LNCAP (cell line): Measurements from ENCODE around the gene MORC4.

Source experiments
- TF ChIP-seq, protein P1 (sequence below): fragments of 450-650 bp; IDR thresholded peaks from 2 replicates; pipeline ENCODE4 v1.5.1; 2017; ENCODE audit warnings: mild to moderate bottlenecking

MORC4 gene

DNA sequence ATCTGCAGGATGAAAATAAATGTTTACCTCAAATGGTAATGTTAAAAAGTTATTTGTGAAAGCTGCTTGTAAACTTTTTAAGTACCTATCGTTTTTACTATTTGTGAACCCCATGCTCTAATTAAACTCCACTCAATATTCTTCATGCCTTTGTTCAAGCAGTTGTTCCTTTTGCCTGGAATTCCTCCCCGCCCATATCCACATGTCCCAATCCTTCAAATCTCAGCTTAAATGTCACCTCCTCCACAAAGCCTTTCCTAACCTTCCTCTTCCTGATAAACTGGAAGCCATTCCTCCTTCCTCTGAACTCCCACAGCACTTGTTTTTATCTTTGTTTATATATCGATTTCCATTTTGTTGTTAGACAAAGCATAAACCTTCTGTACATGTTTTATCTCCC lies 2.4 kb downstream of the MORC4 start:
- TF ChIP-seq, protein P1, sequence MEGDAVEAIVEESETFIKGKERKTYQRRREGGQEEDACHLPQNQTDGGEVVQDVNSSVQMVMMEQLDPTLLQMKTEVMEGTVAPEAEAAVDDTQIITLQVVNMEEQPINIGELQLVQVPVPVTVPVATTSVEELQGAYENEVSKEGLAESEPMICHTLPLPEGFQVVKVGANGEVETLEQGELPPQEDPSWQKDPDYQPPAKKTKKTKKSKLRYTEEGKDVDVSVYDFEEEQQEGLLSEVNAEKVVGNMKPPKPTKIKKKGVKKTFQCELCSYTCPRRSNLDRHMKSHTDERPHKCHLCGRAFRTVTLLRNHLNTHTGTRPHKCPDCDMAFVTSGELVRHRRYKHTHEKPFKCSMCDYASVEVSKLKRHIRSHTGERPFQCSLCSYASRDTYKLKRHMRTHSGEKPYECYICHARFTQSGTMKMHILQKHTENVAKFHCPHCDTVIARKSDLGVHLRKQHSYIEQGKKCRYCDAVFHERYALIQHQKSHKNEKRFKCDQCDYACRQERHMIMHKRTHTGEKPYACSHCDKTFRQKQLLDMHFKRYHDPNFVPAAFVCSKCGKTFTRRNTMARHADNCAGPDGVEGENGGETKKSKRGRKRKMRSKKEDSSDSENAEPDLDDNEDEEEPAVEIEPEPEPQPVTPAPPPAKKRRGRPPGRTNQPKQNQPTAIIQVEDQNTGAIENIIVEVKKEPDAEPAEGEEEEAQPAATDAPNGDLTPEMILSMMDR = no peak

- TF ChIP-seq, protein P1 = no peak
These were observed 4.3 kb downstream of the MORC4 start for GRCh38 chrX:106995678-106996077.

DNA sequence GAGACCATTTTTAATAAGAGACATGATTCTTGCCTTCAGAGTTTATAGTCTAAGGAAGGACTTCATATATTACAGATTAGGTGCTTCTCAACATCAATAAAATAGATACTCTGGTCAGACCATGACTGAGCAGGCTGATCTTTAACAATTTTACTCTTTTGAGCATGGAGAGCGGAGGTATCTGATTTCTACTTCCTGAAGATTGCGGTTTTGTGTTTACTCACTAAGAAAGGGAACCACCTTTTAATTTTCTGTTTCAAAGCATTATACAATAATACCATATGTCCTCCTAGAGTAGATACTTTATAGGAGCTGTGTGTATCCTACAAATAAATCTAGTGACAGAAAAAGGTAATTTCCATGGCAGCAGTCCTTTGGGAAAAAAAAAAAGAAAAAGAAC lies 12.5 kb downstream of the MORC4 start:
- TF ChIP-seq, protein P1 = no peak

DNA sequence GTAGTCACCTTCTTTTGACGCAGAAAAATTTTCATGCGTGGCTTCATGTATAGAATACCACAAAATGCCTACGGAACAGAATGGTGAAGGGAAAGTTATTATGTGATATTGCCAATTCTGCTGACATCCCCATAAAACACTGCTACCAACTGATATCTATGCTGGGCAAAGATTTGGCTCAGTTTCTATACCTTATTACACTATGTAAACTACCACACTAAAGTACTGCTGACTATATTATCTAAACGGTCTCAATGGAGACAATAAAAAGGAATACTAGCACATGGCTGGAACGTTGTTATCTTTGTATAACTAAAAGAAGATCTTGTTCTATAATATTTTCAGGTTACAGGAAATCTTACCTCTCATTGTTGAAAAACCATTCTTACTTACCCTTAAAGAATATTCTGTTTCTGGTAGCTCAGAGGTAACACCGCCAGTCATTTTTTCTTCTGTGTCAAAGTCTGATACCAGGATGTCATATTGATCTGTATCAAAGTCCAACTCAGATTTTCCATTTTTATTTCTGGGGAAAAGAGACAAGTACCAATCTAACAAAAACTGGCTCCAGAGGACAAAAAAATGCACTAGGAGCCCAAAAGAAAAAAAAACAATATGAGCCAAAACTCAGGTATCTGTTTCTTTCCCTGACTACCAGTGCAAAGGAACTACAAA lies 18.9 kb downstream of the MORC4 start:
- TF ChIP-seq, protein P1 = no peak

GRCh38 chrX:106976416-106976815 lies 23.6 kb downstream of the MORC4 start:
- TF ChIP-seq, protein P1 = no peak

- TF ChIP-seq, protein P1 = no peak
These were observed 26.4 kb downstream of the MORC4 start for GRCh38 chrX:106973433-106974149.

GRCh38 chrX:106972896-106973295 lies 27.1 kb downstream of the MORC4 start:
- TF ChIP-seq, protein P1 = no peak
